ENCODE results near the gene ZNF672.
A peak's percentile ranks its signal among the peaks of the same experiment; 100 is the strongest.
"Not testable (repeated sequence)": the region's sequence is repeated elsewhere in the genome, so short reads cannot be mapped to it uniquely, and the experiment has no call there.

The ZNF672 gene

GRCh38 chr1:248871837-248872401 lies 33.9 kb downstream of the ZNF672 start:
- H3K9me3 ChIP-seq (ENCODE audit: insufficient read depth, low read length), result no peaks in the 10 kb centered on the region
- no peaks in the 10 kb centered on the region for H3K4me1 ChIP-seq (ENCODE audit: insufficient read depth, insufficient read length)
- DNase-seq (ENCODE audit: low read depth, low spot score), result no peak
- TF ChIP-seq ZNF274 (IDR thresholded peaks at IDR 0.05; ENCODE audit: low read depth, low read length) (no peak), YY1 (IDR thresholded peaks at IDR 0.05; ENCODE audit: insufficient read depth, insufficient read length) (no peak)
- peak overlapping the region; percentile 53 for H3K9ac ChIP-seq (ENCODE audit: insufficient read length, low read depth)
- H3K27me3 ChIP-seq (ENCODE audit: insufficient read depth, insufficient read length), result no peaks in the 10 kb centered on the region
- H3K4me3 ChIP-seq (ENCODE audit: insufficient read length, low read depth), result peak overlapping the region; percentile 27
- H3K36me3 ChIP-seq (ENCODE audit: insufficient read depth, insufficient read length, low read length), result no peaks in the 10 kb centered on the region

- TF ChIP-seq SUZ12 (IDR thresholded peaks at IDR 0.05; ENCODE audit: extremely low read depth, insufficient read depth, insufficient read length), result no peak
- TF ChIP-seq ZNF274 (IDR thresholded peaks at IDR 0.05; ENCODE audit: low read depth, low read length), result no peak
- TF ChIP-seq YY1 (IDR thresholded peaks at IDR 0.05; ENCODE audit: insufficient read depth, insufficient read length), result no peak
- Histone ChIP-seq H3K4me3 (ENCODE audit: insufficient read length, low read depth) (peak overlapping the region; percentile 74), H3K4me1 (ENCODE audit: insufficient read depth, insufficient read length) (no peaks in the 10 kb centered on the region), H3K36me3 (ENCODE audit: insufficient read depth, insufficient read length, low read length) (no peaks in the 10 kb centered on the region), H3K27me3 (ENCODE audit: insufficient read depth, insufficient read length) (no peaks in the 10 kb centered on the region), H3K9me3 (ENCODE audit: insufficient read depth, low read length) (no peaks in the 10 kb centered on the region), H3K9ac (ENCODE audit: insufficient read length, low read depth) (peak overlapping the region; percentile 92)
- DNase-seq (ENCODE audit: low read depth, low spot score), result peak; percentile 73
Observed at GRCh38 chr1:248872752-248873408, 34.9 kb downstream of the ZNF672 start.

- TF ChIP-seq SUZ12 (IDR thresholded peaks at IDR 0.05; ENCODE audit: extremely low read depth, insufficient read depth, insufficient read length) (no peak), ZNF274 (IDR thresholded peaks at IDR 0.05; ENCODE audit: low read depth, low read length) (no peak)
- DNase-seq (ENCODE audit: low read depth, low spot score), result peak; percentile 94
- Histone ChIP-seq H3K27me3 (ENCODE audit: insufficient read depth, insufficient read length) (no peaks in the 10 kb centered on the region), H3K36me3 (ENCODE audit: insufficient read depth, insufficient read length, low read length) (no peaks in the 10 kb centered on the region), H3K9ac (ENCODE audit: insufficient read length, low read depth) (peak overlapping the region; percentile 92), H3K9me3 (ENCODE audit: insufficient read depth, low read length) (no peaks in the 10 kb centered on the region), H3K4me1 (ENCODE audit: insufficient read depth, insufficient read length) (no peaks in the 10 kb centered on the region), H3K4me3 (ENCODE audit: insufficient read length, low read depth) (peak overlapping the region; percentile 74)
Observed at GRCh38 chr1:248873409-248873992, 35.5 kb downstream of the ZNF672 start.

- Histone ChIP-seq H3K4me3 (ENCODE audit: insufficient read length, low read depth) (peak overlapping the region; percentile 74), H3K27me3 (ENCODE audit: insufficient read depth, insufficient read length) (no peaks in the 10 kb centered on the region), H3K9ac (ENCODE audit: insufficient read length, low read depth) (peak overlapping the region; percentile 63), H3K4me1 (ENCODE audit: insufficient read depth, insufficient read length) (no peaks in the 10 kb centered on the region), H3K36me3 (ENCODE audit: insufficient read depth, insufficient read length, low read length) (no peaks in the 10 kb centered on the region), H3K9me3 (ENCODE audit: insufficient read depth, low read length) (no peaks in the 10 kb centered on the region)
- DNase-seq (ENCODE audit: low read depth, low spot score), result peak; percentile 75
- TF ChIP-seq SUZ12 (IDR thresholded peaks at IDR 0.05; ENCODE audit: extremely low read depth, insufficient read depth, insufficient read length) (no peak), ZNF274 (IDR thresholded peaks at IDR 0.05; ENCODE audit: low read depth, low read length) (no peak), YY1 (IDR thresholded peaks at IDR 0.05; ENCODE audit: insufficient read depth, insufficient read length) (no peak)
Observed at GRCh38 chr1:248873993-248874533, 36.0 kb downstream of the ZNF672 start.

GRCh38 chr1:248881261-248881660 lies 43.2 kb downstream of the ZNF672 start:
- no peaks in the 10 kb centered on the region for H3K4me1 ChIP-seq (ENCODE audit: insufficient read depth, insufficient read length)
- no peak overlapping the region for H3K9ac ChIP-seq (ENCODE audit: insufficient read length, low read depth)
- no peaks in the 10 kb centered on the region for H3K9me3 ChIP-seq (ENCODE audit: insufficient read depth, low read length)
- DNase-seq (ENCODE audit: low read depth, low spot score), result no peak
- no peaks in the 10 kb centered on the region for H3K36me3 ChIP-seq (ENCODE audit: insufficient read depth, insufficient read length, low read length)
- H3K27me3 ChIP-seq (ENCODE audit: insufficient read depth, insufficient read length), result no peaks in the 10 kb centered on the region
- TF ChIP-seq ZNF274 (IDR thresholded peaks at IDR 0.05; ENCODE audit: low read depth, low read length), result no peak
- no peak for TF ChIP-seq SUZ12 (IDR thresholded peaks at IDR 0.05; ENCODE audit: extremely low read depth, insufficient read depth, insufficient read length)
- no peak for TF ChIP-seq YY1 (IDR thresholded peaks at IDR 0.05; ENCODE audit: insufficient read depth, insufficient read length)
- no peak overlapping the region for H3K4me3 ChIP-seq (ENCODE audit: insufficient read length, low read depth)

- not testable (repeated sequence) for H3K4me1 ChIP-seq (ENCODE audit: insufficient read depth, insufficient read length); H3K9me3 ChIP-seq (ENCODE audit: insufficient read depth, low read length); H3K36me3 ChIP-seq (ENCODE audit: insufficient read depth, insufficient read length, low read length); DNase-seq (ENCODE audit: low read depth, low spot score); H3K4me3 ChIP-seq (ENCODE audit: insufficient read length, low read depth); H3K9ac ChIP-seq (ENCODE audit: insufficient read length, low read depth); H3K27me3 ChIP-seq (ENCODE audit: insufficient read depth, insufficient read length)
Observed at GRCh38 chr1:248882427-248882826, 44.4 kb downstream of the ZNF672 start.

- Histone ChIP-seq H3K4me3 (ENCODE audit: insufficient read length, low read depth) (no peak overlapping the region), H3K27me3 (ENCODE audit: insufficient read depth, insufficient read length) (no peaks in the 10 kb centered on the region), H3K9me3 (ENCODE audit: insufficient read depth, low read length) (no peaks in the 10 kb centered on the region), H3K9ac (ENCODE audit: insufficient read length, low read depth) (no peak overlapping the region), H3K36me3 (ENCODE audit: insufficient read depth, insufficient read length, low read length) (no peaks in the 10 kb centered on the region), H3K4me1 (ENCODE audit: insufficient read depth, insufficient read length) (no peaks in the 10 kb centered on the region)
- no peak for TF ChIP-seq SUZ12 (IDR thresholded peaks at IDR 0.05; ENCODE audit: extremely low read depth, insufficient read depth, insufficient read length)
- TF ChIP-seq ZNF274 (IDR thresholded peaks at IDR 0.05; ENCODE audit: low read depth, low read length), result no peak
- no peak for DNase-seq (ENCODE audit: low read depth, low spot score)
Observed at GRCh38 chr1:248884632-248885295, 46.7 kb downstream of the ZNF672 start.
